Esophagus (tissue), 2 donors: ENCODE results near the gene TSPAN11. TPM values are rescaled to one million over a fixed set of nuclear protein-coding genes. Genes with fewer than 3 reads are reported as not detected.

Experiments used
- H3K27ac ChIP-seq, 2 donors: one replicate each; pipeline ENCODE4 v1.5.1; 2013; ENCODE audit warnings: low read depth in 2 of 2, mild to moderate bottlenecking in 2 of 2, inconsistent platforms in 1 of 2, low read length in 1 of 2, moderate library complexity in 1 of 2
- H3K27me3 ChIP-seq, 2 donors: one replicate each; pipeline ENCODE4 v1.6.1; 2013; ENCODE audit warnings: low read length in 2 of 2, control low read depth in 1 of 2, mild to moderate bottlenecking in 1 of 2; ENCODE audit not compliant: insufficient read depth in 2 of 2, control insufficient read depth in 1 of 2
- H3K36me3 ChIP-seq, 2 donors: one replicate each; pipeline ENCODE4 v1.6.1; 2013; ENCODE audit warnings: low read length in 1 of 2; ENCODE audit not compliant: control insufficient read depth in 2 of 2, insufficient read depth in 2 of 2
- H3K4me1 ChIP-seq, 2 donors: one replicate each; pipeline ENCODE4 v1.6.1; 2013; ENCODE audit warnings: low read length in 1 of 2; ENCODE audit not compliant: control insufficient read depth in 2 of 2, insufficient read depth in 2 of 2
- H3K4me3 ChIP-seq, 2 donors: one replicate each; pipeline ENCODE4 v1.5.1; 2013; ENCODE audit warnings: low read length in 2 of 2, mild to moderate bottlenecking in 2 of 2, low read depth in 1 of 2, moderate library complexity in 1 of 2
- H3K9me3 ChIP-seq, 2 donors: one replicate each; pipeline ENCODE4 v1.6.1; 2013; ENCODE audit warnings: mild to moderate bottlenecking in 2 of 2, low read depth in 1 of 2, low read length in 1 of 2, moderate library complexity in 1 of 2; ENCODE audit not compliant: control insufficient read depth in 2 of 2, insufficient read depth in 1 of 2
- WGBS, 2 donors: extraction: QIAGEN DNeasy Blood & Tissue Kit; methylation state at CpG; one replicate each; pipeline ENCODE4 v1.1.7; 2013; 5-methylcytosine and 5-hydroxymethylcytosine counted together
- polyA plus RNA-seq, 2 donors: library from polyadenylated mRNA; stranded (reverse); fragments of 200-250 nt; gene quantifications; one replicate each; pipeline ENCODE4 v1.2.3, GENCODE V29; 2013
- donor health status: healthy with polysubstance abuse.
- donor health status: Bipolar disorder and iron deficiency.

Gene TSPAN11
- polyA plus RNA-seq, 2 donors = 0.29 to 0.42 TPM

DNA sequence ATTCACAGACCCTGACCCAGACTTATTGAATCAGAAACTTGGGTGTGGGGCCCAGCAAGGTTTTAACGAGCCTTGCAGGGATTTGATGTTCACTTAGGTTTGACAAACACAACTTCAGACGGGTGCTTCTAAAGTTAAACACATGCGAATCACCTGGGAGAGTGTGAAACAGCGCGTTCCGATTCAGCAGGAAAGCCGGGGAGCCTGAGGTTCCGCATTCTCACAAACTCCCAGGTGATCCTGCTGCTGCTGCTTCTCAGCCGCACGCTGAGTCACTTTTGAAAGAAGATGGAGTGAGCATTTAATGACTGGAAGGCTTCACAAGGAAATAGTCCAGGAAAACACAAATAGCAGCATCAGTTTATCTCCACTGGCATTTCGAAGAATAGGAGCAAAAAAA, 102.9 kb downstream of the TSPAN11 start:
- no peaks in the 10 kb centered on the region for H3K4me1 ChIP-seq
- H3K9me3 ChIP-seq = no peaks in the 10 kb centered on the region
- no peak overlapping the region for H3K4me3 ChIP-seq
- no peak overlapping the region for H3K27ac ChIP-seq
- no peaks in the 10 kb centered on the region for H3K36me3 ChIP-seq
- WGBS, 2 donors = 83 to 85% methylated on average over 11 of the region's 11 CpGs
- no peaks in the 10 kb centered on the region for H3K27me3 ChIP-seq

DNA sequence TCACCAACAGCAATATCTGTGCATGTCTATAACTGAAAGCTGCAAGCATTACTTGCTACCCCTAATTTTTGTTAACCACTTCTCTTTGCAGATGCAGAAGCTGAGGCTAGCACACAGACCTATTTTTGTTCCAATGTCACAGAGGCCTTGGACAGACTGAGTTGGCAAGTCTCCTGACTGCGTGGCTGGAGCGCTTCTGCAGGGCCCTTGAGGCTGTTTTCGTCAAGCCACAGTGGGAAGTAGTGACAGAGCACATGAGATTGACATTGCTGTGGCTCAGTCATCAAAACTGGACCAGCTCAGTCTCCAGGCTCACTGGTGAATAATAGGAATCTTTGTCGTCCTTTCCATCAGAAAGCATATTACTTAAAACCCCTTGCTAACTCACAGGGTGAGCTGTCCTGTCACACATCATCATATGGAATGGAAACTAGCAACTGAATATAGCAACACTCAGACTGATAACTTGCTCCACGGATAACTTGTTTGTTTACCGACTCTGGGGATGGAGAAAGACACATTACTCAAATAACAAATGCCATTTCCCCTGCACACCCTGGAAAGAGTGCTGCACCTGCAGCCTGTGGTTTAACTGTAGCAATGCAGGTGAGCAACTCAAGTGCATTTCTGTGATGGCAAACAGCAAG, 103.5 kb downstream of the TSPAN11 start:
- Histone ChIP-seq H3K36me3 (no peaks in the 10 kb centered on the region), H3K4me3 (no peak overlapping the region), H3K4me1 (no peaks in the 10 kb centered on the region), H3K27ac (no peak overlapping the region), H3K27me3 (no peaks in the 10 kb centered on the region), H3K9me3 (no peaks in the 10 kb centered on the region)
- WGBS, 2 donors = 65 to 71% methylated on average over 6 of the region's 6 CpGs

DNA sequence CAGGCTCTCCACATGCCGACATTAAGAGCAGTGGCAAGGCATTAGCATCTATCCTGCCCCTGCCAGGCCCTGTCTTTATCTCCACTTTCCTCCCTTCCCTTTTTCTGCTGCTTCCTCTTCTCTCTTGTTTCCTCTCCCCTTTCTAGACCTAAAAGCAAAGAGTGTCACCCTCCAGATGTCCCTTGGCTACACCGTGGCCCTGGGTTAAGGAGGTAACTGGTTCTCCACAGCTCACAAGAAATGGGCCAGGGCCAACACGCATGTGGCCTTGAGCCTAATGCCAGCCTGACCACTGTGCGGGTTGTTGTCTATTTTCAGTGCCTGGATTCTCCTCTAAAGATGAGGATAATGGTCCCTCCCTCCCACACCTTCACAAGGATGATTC, 105.4 kb downstream of the TSPAN11 start:
- no peaks in the 10 kb centered on the region for H3K9me3 ChIP-seq
- H3K27ac ChIP-seq = no peak overlapping the region
- no peaks in the 10 kb centered on the region for H3K36me3 ChIP-seq
- no peak overlapping the region for H3K4me3 ChIP-seq
- H3K27me3 ChIP-seq = no peaks in the 10 kb centered on the region
- 80 to 85% methylated on average over 4 of the region's 4 CpGs for WGBS, 2 donors
- H3K4me1 ChIP-seq = peaks cover 0 to 6% of the 10 kb centered on the region in 2 donors

DNA sequence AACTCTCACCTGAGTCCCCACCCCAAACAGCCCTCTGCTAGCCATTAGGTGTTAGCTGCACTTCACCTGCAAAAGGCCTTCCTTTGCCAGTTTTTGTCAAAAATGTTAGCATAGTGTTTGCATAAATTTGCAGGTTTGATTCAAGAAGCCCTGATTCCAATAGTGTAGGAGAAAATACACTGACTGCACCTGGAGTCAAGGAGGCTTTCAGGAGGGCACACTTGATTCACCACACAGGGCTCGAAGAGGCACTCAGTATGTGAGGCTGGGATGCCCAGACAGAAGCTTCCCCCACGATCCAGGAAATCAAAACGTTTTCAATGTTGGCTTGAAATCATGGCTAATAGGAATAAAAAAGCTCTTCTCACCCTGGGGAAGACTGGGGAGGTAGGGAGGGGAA, 106.6 kb downstream of the TSPAN11 start:
- WGBS, 2 donors = 63 to 74% methylated on average over 3 of the region's 3 CpGs
- Histone ChIP-seq H3K36me3 (no peaks in the 10 kb centered on the region), H3K4me3 (no peak overlapping the region), H3K4me1 (peaks cover 0 to 6% of the 10 kb centered on the region in 2 donors), H3K9me3 (no peaks in the 10 kb centered on the region), H3K27ac (no peak overlapping the region), H3K27me3 (no peaks in the 10 kb centered on the region)

DNA sequence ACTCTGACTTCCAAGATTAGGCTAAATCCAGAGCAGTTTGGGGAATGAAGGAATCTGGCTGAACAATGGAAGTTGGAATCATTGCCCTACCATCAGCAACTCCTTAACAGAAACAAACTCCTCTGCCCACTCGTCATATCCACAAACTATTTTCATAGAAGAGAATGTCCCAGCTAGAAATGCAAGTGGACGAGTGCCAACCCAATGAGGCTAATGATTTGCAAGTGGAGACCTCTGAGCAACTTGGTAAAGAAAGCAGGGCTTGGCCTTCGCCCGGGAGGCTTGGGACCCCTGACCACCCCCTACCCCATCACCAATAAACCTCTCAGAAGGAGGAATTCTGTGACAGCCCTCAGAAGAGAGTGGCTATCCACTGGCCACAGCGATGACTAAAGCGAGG, 107.1 kb downstream of the TSPAN11 start:
- Histone ChIP-seq H3K9me3 (no peaks in the 10 kb centered on the region), H3K27ac (no peak overlapping the region), H3K4me1 (peaks cover 0 to 6% of the 10 kb centered on the region in 2 donors), H3K36me3 (no peaks in the 10 kb centered on the region), H3K4me3 (no peak overlapping the region), H3K27me3 (no peaks in the 10 kb centered on the region)
- WGBS, 2 donors = 82 to 90% methylated on average over 6 of the region's 6 CpGs

DNA sequence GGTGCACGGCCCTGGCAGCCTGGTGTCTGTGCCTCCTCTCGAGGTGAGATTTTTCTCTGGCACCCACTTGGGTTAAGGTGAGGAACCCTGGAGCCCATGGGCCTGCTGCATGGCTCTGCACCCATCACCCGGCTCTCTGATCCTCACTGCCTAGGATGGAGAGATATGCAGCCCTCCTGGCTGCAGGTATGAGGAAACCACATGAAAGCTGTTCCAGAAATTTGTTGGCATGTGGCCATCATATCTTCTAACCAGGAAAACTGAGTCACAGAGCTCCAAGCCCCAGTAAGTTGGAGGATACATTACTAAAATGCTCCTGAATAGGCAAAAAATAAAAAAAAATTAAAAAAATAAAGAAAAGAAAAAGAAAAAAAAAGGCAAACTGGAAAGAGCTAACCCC, 107.8 kb downstream of the TSPAN11 start:
- no peak overlapping the region for H3K4me3 ChIP-seq
- 77 to 87% methylated on average over 3 of the region's 3 CpGs for WGBS, 2 donors
- H3K27ac ChIP-seq = no peak overlapping the region
- H3K27me3 ChIP-seq = no peaks in the 10 kb centered on the region
- H3K9me3 ChIP-seq = no peaks in the 10 kb centered on the region
- H3K4me1 ChIP-seq = peaks cover 0 to 6% of the 10 kb centered on the region in 2 donors
- no peaks in the 10 kb centered on the region for H3K36me3 ChIP-seq

DNA sequence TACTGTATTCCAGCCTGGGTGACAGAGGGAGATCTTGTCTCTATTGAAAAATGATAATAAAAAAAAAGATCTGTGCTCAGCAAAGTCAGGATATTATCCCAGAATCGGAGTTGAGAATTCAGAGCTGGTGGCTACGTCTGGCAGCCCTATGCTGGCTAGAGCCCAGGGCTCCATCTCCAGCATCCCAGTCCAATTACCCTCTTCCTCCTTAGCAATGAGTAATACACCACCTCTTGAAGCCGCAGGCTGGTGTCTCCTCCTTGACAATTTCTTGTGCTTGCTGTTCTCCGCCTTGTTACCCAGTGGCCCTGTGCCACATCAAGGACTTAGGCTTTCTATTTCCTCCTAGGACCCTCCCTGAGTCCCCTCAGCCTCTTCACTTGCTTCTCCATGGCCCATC, 108.7 kb downstream of the TSPAN11 start:
- no peaks in the 10 kb centered on the region for H3K9me3 ChIP-seq
- H3K27me3 ChIP-seq = no peaks in the 10 kb centered on the region
- no peak overlapping the region for H3K27ac ChIP-seq
- no peaks in the 10 kb centered on the region for H3K36me3 ChIP-seq
- 51 to 59% methylated on average over 4 of the region's 4 CpGs for WGBS, 2 donors
- peaks cover 0 to 6% of the 10 kb centered on the region in 2 donors for H3K4me1 ChIP-seq
- no peak overlapping the region for H3K4me3 ChIP-seq

DNA sequence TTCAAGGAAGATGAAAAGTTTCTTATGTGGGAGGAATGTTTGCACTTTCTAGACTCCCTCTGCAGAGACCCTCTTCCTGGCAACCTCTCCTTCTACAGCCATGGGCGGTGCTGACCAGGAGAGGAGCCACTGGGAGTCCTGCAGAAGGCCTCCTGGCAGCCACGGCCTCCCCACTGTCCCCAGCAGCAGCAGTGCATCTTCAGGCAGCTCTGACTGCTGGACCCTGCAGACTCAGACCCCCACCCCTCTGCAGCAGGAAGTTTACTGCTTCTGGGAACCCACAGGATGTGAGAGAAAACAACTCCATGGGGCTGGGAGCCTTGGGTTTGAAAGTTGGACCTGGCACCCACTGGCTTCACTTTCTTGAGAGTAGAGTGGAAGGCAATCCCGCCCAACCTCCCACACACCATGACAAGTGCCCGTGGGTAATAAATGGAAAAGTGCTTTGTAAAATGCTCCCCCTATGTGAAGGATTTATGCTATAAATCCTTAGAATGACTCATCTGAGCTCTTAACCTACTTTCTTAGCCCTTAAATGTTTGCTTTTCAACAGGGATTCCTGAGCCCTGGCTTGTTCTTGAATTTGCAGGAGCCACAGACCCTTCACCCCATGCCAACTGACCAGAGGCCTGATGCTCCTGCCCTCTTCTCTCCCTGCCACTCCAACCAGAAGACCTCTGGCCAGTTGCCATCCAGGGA, 109.6 kb downstream of the TSPAN11 start:
- H3K36me3 ChIP-seq = no peaks in the 10 kb centered on the region
- H3K27me3 ChIP-seq = no peaks in the 10 kb centered on the region
- no peak overlapping the region for H3K27ac ChIP-seq
- 61 to 68% methylated on average over 4 of the region's 4 CpGs for WGBS, 2 donors
- no peak overlapping the region for H3K4me3 ChIP-seq
- peaks cover 0 to 6% of the 10 kb centered on the region in 2 donors for H3K4me1 ChIP-seq
- H3K9me3 ChIP-seq = no peaks in the 10 kb centered on the region

DNA sequence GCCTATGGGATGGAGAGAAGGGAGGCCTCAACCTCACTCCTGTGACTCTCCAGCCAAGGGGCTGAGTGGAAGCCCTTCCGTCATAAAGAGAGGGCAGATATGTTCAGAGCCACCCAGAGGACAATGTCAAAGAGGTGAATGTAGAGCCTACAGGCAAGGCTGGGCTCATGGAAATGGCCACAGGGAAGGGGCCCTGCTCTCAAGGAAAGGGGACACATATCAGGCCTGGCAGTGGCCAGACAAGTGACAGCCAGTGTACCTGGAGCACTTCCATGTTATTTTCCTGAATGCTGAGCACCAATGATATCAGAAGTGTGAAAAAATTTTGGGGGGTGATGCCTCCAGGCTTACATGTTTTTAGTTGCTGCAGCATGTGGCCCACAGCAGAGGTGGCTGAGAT, 110.5 kb downstream of the TSPAN11 start:
- Histone ChIP-seq H3K27ac (no peak overlapping the region), H3K4me1 (peaks cover 0 to 6% of the 10 kb centered on the region in 2 donors), H3K9me3 (no peaks in the 10 kb centered on the region), H3K4me3 (no peak overlapping the region), H3K36me3 (no peaks in the 10 kb centered on the region), H3K27me3 (no peaks in the 10 kb centered on the region)
- 92 to 100% methylated on average over 1 of the region's 1 CpG for WGBS, 2 donors

DNA sequence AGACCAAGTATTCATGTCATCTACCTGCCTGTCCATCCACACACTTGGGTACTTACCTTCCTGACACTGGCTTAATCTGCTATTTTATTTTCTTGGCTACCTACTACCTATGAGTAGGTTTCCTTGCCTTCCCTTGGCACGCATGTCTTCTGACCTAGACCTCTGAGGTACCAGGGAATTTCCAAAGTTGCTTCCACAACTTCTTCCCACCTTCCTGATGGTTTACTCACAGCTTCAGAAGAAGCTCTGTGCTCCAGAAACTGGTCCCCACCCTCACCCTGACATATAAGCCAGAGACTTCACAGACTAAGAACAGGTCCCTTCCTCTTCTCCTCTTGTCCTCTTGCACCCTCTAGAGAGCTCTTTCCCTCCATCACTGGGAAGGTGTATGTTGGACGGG, 111.4 kb downstream of the TSPAN11 start:
- Histone ChIP-seq H3K9me3 (no peaks in the 10 kb centered on the region), H3K4me3 (no peak overlapping the region), H3K27me3 (no peaks in the 10 kb centered on the region), H3K27ac (no peak overlapping the region), H3K4me1 (peaks cover 0 to 6% of the 10 kb centered on the region in 2 donors), H3K36me3 (no peaks in the 10 kb centered on the region)
- WGBS, 2 donors = 82 to 85% methylated on average over 2 of the region's 2 CpGs
